ENCODE measurements around the gene PPY. TPM values are rescaled to one million over a fixed set of nuclear protein-coding genes. Genes with fewer than 3 reads are reported as not detected.
"Not testable (repeated sequence)": the region's sequence is repeated elsewhere in the genome, so short reads cannot be mapped to it uniquely, and the experiment has no call there.

The PPY gene
- polyA plus RNA-seq, 5 donors, result 1.5 to 2.2 (median 1.6) TPM; not detected in 1

DNA sequence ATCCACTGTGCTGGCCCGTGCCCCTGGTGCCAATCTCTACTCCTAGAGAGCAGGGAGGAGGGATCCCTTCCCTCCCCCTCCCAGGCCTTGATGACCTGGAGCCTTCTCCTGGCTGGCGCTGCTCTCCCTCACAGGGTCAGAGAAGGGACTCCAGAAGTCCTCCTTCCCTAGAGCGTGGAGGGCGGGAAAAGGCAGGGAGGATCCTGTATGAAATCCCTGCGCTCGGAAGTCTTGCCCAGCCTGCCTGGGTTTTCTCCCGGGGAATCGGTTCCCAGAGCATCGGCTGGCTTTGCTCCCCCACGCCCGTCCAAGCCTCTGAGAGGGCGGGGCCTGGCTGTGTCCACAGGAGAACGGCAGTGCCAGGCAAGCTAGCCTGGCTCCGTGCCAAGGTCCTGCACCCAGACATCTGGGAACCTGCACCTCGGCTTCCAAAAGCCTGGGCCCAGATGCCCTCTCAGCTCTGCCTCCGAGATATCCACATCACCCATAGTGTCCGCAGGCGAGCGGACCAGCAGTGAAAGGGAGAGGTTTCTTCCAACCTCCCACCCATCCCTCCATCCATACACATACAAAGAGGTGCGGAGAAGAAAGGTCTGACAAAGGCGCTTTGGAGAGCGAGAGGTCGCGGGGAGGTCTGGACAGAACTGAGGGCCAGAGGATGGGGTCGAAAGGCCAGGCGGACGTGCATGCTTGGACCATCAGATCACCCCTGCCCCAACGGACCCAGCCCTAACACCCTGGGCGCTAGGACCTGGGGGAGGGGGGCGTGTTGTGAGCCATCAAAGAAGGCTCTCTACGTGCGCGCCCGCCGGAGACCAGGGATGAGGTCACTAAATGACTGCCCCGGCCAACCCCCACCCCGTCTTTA lies 36.1 kb downstream of the PPY start:
- DNase-seq, result peak; percentile 54 to 56

DNA sequence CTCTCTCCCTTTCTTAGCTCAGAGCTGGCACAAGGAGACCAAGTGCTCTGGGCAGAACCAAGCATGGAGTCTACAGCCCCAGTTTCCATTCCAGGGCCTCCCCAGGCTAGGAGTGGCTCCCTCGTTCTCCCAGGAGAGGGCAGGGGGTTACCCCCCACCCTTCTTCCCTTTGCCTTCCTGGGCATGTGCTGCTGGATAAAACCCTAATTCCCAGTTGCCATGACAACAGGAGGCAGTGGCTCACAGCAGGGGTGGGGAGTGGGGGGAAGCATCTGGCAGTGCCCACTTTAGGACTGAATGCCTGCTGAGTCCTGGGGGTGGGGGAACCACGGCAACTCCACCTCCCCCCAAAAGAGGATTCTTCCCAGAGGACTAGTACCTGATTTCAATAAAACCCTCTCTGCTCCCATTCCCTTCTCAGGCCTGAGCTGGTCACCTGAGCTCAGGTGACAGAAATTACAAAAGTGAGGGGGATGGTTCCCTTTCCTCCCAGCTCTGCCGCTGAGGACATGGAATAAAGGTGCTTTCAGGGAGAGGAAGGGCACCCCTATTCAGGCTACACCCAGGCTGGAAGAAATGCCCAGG lies 36.8 kb downstream of the PPY start:
- no peak for DNase-seq

DNA sequence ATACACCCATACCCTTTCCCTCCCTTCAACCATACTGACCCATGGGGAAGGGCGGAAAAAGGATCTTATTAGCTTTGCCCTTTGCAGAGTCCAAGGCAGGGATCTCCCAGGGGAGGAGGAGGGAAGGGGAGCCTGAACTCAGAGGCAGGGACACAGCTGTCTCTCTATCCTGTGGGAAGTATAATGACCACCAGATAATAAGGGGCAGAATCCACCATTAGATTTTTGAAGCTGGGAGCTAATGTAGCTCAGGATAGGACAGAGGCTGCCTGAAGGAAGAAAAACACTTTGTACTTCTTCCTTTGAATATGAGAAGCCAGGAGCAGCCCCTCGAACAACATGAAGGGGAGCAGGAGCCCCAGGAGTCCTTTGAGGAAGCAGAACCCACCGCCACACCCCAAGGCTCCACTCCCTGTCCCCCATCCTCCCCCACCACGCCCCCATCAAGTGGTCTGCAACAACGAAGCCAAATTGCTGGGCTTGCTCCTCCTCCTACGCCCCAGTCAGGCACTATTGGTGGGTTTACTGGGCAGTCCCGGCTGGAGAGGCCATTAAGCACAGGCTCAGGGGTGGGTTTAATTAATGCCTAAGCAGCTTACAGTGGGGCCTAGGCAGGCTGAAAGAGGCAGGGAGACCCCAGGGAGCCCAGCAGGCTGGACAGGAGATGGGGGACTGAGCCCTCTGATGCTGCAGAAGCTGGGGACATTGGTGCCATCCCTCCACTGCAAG lies 40.3 kb downstream of the PPY start:
- DNase-seq, result no peak

DNA sequence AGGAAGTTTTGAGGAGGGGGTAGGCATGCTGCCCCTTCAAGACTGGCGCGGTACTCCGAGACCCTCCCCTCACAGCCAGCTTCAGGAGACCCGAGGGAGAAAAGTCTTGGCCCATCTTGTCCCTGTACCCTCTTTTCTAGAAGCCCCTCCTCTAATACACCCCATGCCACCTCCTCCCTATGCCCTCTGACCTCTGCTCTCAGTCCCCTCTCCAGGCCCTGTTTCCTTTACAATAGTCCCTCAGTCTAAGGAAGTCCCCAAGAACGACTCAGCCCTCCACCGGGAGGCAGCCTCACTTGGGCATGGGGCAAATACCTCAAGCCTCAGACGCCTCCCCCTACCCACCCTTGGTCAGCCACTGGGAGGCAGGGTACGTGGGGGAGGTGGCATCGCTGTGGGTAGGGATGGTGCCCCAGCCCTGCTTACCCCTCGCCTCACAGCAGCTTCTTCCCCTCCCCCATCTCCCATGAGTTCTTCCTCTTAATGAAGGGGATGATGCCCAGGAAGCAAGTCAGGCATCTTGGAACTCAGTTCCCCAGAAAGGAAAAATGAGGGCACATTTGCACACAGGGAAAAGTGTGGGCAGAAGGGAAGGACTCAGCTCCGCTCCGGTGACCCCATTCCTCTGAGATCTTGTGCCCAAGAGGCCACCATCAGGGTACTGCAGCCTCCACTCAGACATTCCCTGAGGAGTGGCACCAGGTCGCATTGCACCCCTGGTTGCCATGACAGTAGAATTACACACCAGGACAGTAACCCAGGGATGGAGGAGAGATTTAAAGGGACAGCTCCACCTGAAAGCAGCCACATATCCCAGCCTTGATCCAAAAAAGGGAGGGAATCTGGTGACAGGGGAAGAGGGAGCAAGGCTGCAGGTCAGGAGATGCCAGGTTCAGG lies 41.2 kb downstream of the PPY start:
- DNase-seq, result no peak

DNA sequence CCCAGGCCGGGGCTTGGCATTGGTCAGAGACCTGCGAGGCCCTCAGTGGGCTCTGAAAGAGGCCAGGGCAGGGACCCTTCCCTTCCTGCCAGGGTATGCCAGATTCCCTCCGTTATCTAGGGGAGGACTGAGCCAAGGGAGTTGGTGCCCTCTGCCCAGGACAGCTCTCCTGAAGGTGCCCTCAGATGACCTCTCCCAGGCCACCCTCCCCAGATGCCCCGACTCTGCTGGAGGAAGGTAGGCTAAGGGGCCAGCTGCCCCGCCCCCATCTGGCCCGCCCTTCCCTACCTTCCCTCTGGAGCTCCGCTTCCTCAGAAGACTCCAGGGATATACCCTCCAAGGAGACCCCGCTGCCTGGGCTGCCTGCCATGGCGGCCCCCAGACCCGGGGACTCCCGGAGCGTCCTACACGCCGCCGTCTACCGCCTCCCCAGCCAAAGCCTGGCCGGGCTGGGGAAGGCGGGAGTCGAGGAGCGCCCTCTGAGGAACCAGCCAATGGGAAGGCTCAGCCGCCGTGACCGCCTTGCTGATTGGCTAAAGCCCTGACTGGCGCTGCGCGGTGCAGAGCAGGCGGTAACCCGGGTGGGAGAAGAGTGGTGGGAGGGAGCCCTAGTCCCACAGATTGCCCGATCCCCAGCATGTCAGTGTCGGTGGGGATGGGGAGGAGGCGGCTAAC lies 42.0 kb downstream of the PPY start:
- DNase-seq, result peak; percentile 81 to 83

DNA sequence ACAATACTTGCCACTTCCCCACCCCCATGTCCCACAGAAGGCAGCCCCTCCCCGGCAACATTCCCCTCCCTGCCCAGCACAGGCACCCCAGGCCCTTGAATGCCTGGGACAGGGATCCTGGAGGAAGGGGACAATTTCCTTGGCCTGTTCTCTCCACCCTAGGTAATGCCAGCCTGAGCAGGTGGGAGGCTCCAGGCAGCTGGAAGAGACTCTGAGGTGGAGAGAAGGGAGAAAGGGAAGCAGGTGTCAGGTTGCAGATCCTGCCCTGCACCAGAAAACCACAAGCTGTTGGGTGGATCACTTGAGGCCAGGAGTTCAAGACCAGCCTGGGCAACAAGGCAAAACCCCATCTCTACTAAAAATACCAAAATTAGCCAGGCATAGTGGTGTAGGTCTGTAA lies 43.8 kb downstream of the PPY start:
- no peak for DNase-seq

DNA sequence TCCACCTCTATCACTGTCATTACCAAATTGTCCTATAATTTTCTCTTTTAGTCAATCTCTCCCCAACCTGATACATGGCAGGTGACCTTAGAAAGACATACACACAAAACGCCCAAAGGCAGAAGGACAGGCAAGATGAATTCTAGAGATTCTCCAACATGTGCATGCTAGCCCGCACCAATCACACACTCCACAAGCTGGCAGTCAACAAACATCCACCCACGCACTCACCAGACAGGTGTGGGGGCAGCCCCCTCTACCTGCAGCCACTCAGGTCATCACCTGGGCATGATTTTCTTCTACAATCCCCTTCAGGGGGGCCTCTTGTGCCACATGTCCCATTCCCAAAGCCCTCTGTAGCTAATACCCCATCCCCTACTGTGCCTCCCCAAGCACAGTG lies 44.4 kb downstream of the PPY start:
- DNase-seq, result no peak

DNA sequence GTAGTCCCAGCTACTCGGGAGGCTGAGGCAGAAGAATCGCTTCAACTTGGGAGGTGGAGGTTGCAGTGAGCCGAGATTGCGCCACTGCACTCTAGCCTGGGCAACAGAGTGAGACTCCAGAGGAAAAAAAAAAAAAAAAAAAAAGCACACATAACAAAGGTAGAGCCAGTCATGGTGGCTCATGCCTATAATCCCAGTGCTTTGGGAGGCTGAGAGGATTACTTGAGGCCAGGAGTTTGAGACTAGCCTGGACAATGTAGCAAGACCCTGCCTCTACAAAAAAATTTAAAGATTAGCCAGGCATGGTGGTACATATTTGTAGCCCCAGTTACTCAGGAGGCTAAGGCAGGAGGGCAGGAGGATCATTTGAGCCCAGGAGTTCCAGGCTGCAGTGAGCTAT lies 47.8 kb downstream of the PPY start:
- not testable (repeated sequence) for DNase-seq

DNA sequence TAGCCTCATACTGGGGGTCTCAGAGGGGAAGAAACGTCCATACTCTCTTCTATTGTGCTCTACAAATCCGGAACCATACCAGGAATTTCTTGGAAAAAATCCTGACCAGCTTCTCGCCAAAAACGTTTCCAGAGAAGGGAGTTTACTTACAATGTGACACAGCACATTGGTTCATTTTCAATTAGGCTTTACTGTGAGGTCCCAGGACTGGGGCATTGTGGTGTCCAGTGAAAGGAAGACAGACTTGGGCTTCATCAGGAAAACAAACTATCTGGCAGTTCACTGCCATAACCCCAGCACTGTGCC lies 49.7 kb downstream of the PPY start:
- no peak for DNase-seq

DNA sequence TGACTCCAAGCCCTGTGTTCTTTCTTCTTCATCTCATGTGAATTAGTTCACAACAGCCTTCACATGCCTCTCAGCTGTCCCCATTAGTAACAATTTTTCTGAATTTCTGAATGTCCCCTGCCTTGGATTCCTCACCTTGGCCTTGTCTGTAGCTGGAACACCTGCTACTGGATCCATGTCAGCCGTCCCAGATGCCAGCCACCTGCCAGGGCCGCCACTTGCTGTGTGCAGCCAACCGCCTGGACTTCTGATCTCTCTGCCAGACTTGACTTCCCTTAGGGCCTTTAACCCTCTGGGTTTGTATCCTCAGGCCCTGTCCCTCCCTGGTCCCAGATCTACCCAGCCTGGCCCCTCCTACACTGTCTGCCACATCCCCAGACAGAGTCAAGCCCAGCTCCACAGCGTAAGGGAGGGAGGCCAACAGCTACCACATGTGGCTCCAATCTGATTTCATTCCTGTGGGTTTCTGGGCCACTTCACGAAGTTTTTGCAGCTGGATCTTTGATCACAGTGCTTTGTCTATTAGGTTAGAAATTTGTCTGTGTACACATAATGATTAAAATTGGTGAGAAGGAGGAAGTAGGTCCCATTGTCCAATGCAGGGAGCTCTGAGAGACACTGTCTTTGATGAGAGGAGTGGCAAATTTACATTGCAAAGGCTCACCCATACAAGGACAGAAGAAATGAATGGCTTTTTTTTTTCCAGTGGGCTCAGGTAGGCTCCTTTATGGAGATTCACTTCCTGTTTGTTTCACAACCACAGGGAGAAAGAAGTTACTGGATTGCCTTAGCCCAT lies 50.2 kb downstream of the PPY start:
- DNase-seq, result no peak

Other genes with a start within 250 kb of the PPY start
- under 1 TPM in 2 of 5 donors, not detected in 3; 0.04 to 0.18 TPM for gene SOST, start 183.7 kb downstream of the PPY start, polyA plus RNA-seq (ENCODE audit: insufficient read depth in 1 of 5, insufficient read length in 5 of 5, low replicate concordance in 1 of 5)
- gene DUSP3, start 163.5 kb downstream of the PPY start, polyA plus RNA-seq (ENCODE audit: insufficient read depth in 1 of 5, insufficient read length in 5 of 5, low replicate concordance in 1 of 5), result 10 to 100 TPM; 29.5 to 33.5 (median 31.7) TPM
- under 1 TPM in 4 of 5 donors, not detected in 1; 0.03 to 0.09 (median 0.05) TPM for gene CFAP97D1, start 162.0 kb downstream of the PPY start, polyA plus RNA-seq (ENCODE audit: insufficient read depth in 1 of 5, insufficient read length in 5 of 5, low replicate concordance in 1 of 5)
- gene MPP3, start 109.3 kb downstream of the PPY start, polyA plus RNA-seq (ENCODE audit: insufficient read depth in 1 of 5, insufficient read length in 5 of 5, low replicate concordance in 1 of 5), result 10 to 100 TPM in 3 of 5 donors, 1 to 10 TPM in 2; 9.3 to 13.7 (median 10.6) TPM
- 1 to 10 TPM in 4 of 5 donors, under 1 TPM in 1; 0.77 to 1.8 (median 1.3) TPM for gene CD300LG, start 95.3 kb downstream of the PPY start, polyA plus RNA-seq (ENCODE audit: insufficient read depth in 1 of 5, insufficient read length in 5 of 5, low replicate concordance in 1 of 5)
- 1 to 10 TPM; 3.5 to 5.1 (median 4.7) TPM for gene MPP2, start 34.9 kb downstream of the PPY start, polyA plus RNA-seq (ENCODE audit: insufficient read depth in 1 of 5, insufficient read length in 5 of 5, low replicate concordance in 1 of 5)
- gene PYY, start 11.5 kb upstream of the PPY start, polyA plus RNA-seq (ENCODE audit: insufficient read depth in 1 of 5, insufficient read length in 5 of 5, low replicate concordance in 1 of 5), result under 1 TPM in 4 of 5 donors, not detected in 1; 0.17 to 0.79 (median 0.26) TPM
- gene NAGS, start 62.1 kb upstream of the PPY start, polyA plus RNA-seq (ENCODE audit: insufficient read depth in 1 of 5, insufficient read length in 5 of 5, low replicate concordance in 1 of 5), result 1 to 10 TPM; 2.2 to 4.3 (median 4.2) TPM
- 10 to 100 TPM; 41.5 to 48.1 (median 42.7) TPM for gene TMEM101, start 72.5 kb upstream of the PPY start, polyA plus RNA-seq (ENCODE audit: insufficient read depth in 1 of 5, insufficient read length in 5 of 5, low replicate concordance in 1 of 5)
- gene LSM12, start 124.2 kb upstream of the PPY start, polyA plus RNA-seq (ENCODE audit: insufficient read depth in 1 of 5, insufficient read length in 5 of 5, low replicate concordance in 1 of 5), result 10 to 100 TPM; 29.8 to 39.8 (median 36.2) TPM
- 10 to 100 TPM; 44.1 to 68.4 (median 51.0) TPM for gene G6PC3, start 128.3 kb upstream of the PPY start, polyA plus RNA-seq (ENCODE audit: insufficient read depth in 1 of 5, insufficient read length in 5 of 5, low replicate concordance in 1 of 5)
- gene HDAC5, start 181.2 kb upstream of the PPY start, polyA plus RNA-seq (ENCODE audit: insufficient read depth in 1 of 5, insufficient read length in 5 of 5, low replicate concordance in 1 of 5), result 10 to 100 TPM; 43.3 to 60.6 (median 57.4) TPM
- 1 to 10 TPM; 4.4 to 6.8 (median 5.5) TPM for gene HROB, start 199.5 kb upstream of the PPY start, polyA plus RNA-seq (ENCODE audit: insufficient read depth in 1 of 5, insufficient read length in 5 of 5, low replicate concordance in 1 of 5)
- gene ASB16, start 228.2 kb upstream of the PPY start, polyA plus RNA-seq (ENCODE audit: insufficient read depth in 1 of 5, insufficient read length in 5 of 5, low replicate concordance in 1 of 5), result 1 to 10 TPM; 2.7 to 3.6 (median 2.7) TPM
- 10 to 100 TPM; 45.6 to 55.7 (median 53.3) TPM for gene TMUB2, start 244.5 kb upstream of the PPY start, polyA plus RNA-seq (ENCODE audit: insufficient read depth in 1 of 5, insufficient read length in 5 of 5, low replicate concordance in 1 of 5)

All from right lung (tissue), 5 donors.